HG02938 (cell line): Measurements from ENCODE around the gene ALK.

Source experiments
- ATAC-seq: cut with Tn5 transposase; IDR thresholded peaks from one replicate; pipeline ENCODE4 v1.9.1; 2021; ENCODE audit warnings: mild to moderate bottlenecking, moderate library complexity; ENCODE audit not compliant: unreplicated experiment

Gene ALK

GRCh38 chr2:29921560-29921915 lies at the start of gene ALK:
Gene ALK, minus strand, starts transcription at chr2:29921586. Its CDS starts 927 bp downstream, at chr2:29920659.
- no peak for ATAC-seq

GRCh38 chr2:29966266-29966665 lies 44.9 kb upstream of the ALK start:
- ATAC-seq: no peak

GRCh38 chr2:29963972-29964570 lies 42.7 kb upstream of the ALK start:
- no peak for ATAC-seq

- no peak for ATAC-seq
Observed at GRCh38 chr2:29962922-29963321, 41.5 kb upstream of the ALK start.

GRCh38 chr2:29954316-29954715 lies 32.9 kb upstream of the ALK start:
- no peak for ATAC-seq

GRCh38 chr2:29952973-29953372 lies 31.6 kb upstream of the ALK start:
- ATAC-seq: no peak

- ATAC-seq: no peak
Observed at GRCh38 chr2:29951576-29951975, 30.2 kb upstream of the ALK start.

- no peak for ATAC-seq
Observed at GRCh38 chr2:29950481-29950880, 29.1 kb upstream of the ALK start.

GRCh38 chr2:29949042-29949441 lies 27.7 kb upstream of the ALK start:
- no peak for ATAC-seq

GRCh38 chr2:29946505-29946904 lies 25.1 kb upstream of the ALK start:
- no peak for ATAC-seq

- no peak for ATAC-seq
Observed at GRCh38 chr2:29942711-29943110, 21.3 kb upstream of the ALK start.

GRCh38 chr2:29940706-29941105 lies 19.3 kb upstream of the ALK start:
- ATAC-seq: no peak

GRCh38 chr2:29936020-29936419 lies 14.6 kb upstream of the ALK start:
- no peak for ATAC-seq

- no peak for ATAC-seq
Observed at GRCh38 chr2:29931818-29932217, 10.4 kb upstream of the ALK start.

- no peak for ATAC-seq
Observed at GRCh38 chr2:29923110-29923721, 1.8 kb upstream of the ALK start.

GRCh38 chr2:29922605-29923004 lies 1.2 kb upstream of the ALK start:
- ATAC-seq: no peak

- ATAC-seq: no peak
Observed at GRCh38 chr2:29920631-29921559, 491 bp downstream of the ALK start.

- no peak for ATAC-seq
Observed at GRCh38 chr2:29920130-29920577, 1.2 kb downstream of the ALK start.

GRCh38 chr2:29918941-29919340 lies 2.4 kb downstream of the ALK start:
- no peak for ATAC-seq

- ATAC-seq: no peak
Observed at GRCh38 chr2:29917781-29918180, 3.6 kb downstream of the ALK start.

- no peak for ATAC-seq
Observed at GRCh38 chr2:29916571-29916970, 4.8 kb downstream of the ALK start.

GRCh38 chr2:29910960-29911359 lies 10.4 kb downstream of the ALK start:
- ATAC-seq: no peak
